Measurements from ENCODE around the gene PARD6B.

PARD6B gene

DNA sequence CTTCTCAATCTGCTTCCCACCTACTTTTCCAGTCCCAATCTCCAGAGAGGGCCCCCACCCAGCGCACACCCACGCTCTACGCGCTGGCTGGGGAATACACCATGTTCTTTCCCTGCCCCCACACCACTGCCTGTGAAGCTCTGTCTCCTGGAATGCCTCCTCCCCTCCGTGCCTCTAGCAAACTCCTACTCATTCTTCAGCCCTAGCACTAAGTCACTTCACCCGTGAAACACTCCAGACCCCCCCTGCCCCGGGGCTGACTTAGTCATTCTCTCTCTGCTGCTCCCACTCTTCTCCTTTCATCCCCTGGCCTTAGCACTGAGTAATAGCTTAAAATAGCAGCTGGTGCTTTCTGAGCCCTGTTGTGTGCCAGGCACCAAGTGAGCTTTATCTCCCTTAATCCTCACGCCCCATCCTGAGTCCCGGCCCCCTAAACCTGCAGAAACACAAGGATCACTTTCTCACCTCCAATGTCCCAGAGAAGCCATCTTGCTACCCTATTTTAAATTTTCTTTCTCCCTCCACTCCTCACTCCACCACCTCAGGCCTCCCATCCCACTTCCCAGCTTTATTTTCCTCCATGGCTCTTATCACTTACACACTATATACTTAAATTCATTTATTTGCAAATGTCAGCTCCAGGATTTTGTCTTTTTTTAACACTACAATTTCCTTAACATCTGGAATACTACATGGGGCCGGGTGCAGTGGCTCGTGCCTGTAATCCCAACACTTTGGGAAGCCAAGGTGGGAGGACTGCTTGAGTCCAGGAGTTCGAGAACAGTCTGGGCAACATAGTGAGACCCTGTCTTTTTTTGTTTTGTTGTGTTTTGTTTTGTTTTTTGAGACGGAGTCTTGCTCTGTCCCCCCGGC is 6.3 kb upstream of the PARD6B start:
- no peak for DNase-seq

GRCh38 chr20:50725724-50726005 is 5.7 kb upstream of the PARD6B start:
- DNase-seq, result no peak

- DNase-seq, result no peak
Observed at GRCh38 chr20:50726955-50727791, 4.2 kb upstream of the PARD6B start.

DNA sequence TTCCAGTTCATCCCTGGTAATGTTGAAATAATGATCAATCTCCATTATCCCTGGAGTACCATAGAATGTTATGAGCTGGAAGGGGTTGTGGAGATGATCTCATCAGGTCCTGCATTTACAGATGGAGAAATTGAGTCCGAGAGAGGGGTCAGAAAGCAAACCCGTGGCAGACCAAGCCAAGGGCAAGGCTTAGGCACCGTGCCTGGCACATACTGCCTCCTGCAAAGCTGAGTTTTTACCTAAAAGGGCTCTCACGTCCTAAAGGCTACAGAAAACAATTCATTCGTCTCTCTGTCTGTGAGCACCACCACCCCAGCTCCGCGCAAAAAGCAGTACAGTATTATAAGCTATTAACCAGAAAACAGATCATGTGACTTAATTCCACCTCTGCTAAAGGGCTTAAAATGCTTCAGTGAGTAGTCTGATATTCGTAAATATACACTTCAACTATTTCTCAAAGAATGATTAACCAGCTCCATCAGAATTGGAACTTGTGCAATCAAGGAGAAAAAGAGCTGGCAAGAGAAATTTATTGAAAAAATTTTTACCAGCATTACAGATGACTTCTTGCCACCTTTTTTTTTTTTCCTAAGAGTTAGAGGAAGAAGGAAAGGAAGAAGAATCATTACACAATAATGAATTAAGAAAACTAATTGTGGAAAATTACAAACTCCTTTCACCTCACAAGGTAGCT is 3.4 kb upstream of the PARD6B start:
- DNase-seq, result no peak

GRCh38 chr20:50728486-50728980 is 2.8 kb upstream of the PARD6B start:
- DNase-seq, result no peak

DNA sequence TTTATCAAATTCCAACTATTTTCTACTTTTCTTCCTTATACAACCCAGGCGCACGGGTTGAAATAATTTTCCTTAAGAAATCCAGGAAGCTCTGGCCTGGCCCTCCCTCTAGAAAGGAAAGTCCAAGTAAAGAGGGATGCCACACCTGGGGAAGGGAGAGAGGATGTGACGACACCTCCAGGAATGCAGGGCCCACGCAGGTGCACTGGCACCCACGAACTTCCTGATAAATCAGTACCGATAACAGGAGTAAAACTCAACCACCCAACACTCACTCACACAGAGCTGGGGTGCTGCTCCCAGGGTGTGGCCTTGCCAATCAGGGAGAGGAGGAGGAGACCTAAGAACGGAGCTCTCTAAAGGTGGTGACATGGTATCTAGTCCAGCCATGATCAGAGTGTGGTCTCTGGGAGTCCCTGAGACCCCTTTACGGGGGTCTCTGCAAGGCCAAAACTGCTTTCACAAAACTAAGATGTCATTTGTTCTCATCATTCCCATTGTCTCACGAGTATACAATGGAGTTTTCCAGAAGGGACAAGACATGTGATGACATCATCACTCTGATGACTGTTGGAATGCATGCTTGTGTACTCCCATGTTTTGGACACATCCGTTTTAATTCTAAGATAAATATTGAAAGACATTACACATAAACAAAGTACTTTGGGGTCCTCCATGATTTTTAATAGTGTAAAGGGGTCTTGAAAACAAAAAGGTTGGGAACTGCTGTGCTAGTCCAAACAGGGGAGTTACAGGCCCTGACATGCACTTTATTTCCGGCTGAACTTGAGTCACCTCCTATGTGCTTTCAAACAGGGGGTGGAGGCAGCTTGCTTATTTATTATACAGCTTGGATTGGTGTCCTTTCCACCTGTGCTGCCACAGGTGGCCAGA is 2.2 kb upstream of the PARD6B start:
- DNase-seq, result no peak

- no peak for DNase-seq
Observed at GRCh38 chr20:50729901-50730764, 1.2 kb upstream of the PARD6B start.

DNA sequence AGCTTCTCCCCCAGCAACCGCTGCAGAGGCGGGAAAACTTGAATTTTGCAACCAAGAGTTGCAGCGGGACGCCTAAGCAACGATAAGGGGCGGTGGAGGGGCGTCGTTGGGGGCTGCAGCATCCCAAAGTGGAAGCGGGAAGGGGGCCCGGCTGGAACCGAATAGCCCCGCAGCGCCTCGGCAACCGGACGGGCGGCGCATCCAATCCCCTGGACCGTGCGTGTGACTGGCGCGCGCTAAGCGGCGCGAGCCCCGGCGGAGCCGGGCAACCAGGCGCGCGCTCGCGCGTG is 670 bp upstream of the PARD6B start:
- no peak for DNase-seq

DNA sequence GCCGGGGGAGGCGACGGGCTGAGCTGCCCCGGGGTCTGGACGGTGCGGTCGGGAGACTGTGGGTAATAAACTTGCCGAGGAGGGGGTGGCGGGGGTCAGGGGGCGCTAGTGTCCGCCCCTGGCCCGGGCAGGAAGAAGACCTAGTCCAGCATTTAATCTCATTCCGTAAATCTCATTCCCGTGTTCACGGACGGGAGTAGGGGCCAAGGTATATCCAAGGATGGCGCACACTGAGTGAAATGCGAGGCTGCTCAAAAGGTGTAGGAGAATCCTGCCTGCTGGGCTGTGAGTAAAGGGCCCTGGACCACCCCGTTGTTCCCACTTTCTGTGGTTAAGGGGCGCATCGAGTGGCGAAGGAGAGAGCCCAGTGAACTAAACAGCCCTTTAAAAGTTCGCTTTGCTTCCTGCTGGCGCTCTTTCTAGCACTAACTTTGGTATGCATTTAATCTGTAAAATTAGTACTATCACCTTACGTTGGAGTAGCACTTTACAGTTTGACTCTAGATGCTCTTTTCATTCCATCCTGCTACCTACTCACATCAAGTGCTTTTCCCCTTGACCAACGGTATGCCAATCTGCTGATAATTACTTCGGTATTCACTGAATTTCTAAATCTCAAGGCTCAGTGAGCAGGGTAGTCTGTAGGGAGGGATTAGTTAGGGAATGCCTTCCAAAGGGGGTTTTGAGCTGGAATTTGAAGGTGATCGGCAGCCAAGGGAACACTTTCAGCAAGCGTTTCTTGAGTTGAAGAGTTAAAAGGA is 730 bp downstream of the PARD6B start:
- peak; percentile 13 for DNase-seq

DNA sequence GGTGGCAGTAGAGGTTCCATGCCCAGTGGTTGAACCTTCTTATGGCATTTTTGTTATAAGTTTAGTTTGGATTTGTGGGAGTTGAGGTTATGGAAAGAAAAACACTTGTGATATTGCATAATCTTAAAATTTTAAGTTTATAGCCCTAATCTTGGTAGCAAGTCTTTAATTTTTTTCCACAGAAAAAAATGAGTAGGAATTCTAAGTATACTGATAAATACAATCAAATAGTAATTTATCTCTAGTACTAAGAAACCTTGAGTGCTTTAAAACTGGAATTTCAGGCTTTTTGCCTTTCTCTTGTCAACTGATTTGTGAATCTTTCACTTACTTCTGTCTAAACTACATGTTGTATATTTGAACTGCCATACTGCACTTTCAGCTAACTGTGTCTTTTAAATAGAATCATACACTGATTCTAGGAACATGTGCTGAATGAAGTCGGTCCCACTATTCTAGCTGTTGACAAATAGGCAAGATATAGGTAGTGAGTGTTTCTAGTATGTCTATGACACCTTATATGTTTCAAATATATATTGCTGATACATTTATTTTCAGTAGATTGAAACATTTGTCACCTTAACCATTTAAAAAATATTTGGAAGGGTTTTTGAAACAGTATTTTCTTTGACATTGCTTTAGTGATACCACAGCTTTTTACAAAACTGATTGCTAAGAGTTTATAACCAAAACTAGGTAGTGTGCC is 2.4 kb downstream of the PARD6B start:
- no peak for DNase-seq

- no peak for DNase-seq
Observed at GRCh38 chr20:50734730-50735679, 3.6 kb downstream of the PARD6B start.

DNA sequence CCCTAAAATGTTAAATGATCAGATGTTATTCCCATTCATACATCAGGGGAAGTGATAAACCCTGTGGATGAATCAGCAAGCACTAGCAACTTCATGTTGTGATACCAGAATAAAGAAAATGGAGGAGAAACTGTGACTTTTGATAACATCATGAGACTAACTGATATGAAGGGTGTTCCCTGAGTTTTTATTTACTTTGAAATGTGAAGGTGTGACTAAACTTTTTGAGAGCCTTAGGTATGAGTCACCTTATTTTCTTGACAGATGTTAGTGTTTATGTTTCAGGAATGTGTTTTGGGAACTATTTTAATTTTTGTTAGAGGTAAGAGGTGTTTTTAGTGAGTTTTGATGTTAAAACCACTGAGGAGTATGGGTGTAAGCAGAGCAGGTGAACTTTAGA is 4.4 kb downstream of the PARD6B start:
- no peak for DNase-seq

GRCh38 chr20:50737352-50737751 is 6.0 kb downstream of the PARD6B start:
- DNase-seq, result no peak

DNA sequence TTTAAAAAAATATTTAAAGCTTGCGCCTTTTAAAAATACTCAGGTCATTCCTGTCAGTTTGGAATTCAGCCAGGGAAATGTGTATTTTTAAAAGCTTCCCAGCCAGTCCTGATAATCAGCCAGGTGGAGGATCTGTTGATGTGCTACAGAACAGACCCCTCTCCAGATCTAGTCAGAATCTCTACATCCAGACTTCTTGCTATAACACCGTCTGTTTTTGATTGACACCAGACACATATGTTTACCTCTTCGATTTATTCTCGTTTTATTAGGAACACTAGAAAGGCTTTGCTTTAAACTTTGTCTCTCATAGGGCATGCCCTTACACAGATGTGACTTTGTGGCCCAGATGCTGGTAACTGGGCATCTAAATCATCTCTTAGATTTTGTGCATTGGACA is 11.7 kb downstream of the PARD6B start:
- no peak for DNase-seq

DNA sequence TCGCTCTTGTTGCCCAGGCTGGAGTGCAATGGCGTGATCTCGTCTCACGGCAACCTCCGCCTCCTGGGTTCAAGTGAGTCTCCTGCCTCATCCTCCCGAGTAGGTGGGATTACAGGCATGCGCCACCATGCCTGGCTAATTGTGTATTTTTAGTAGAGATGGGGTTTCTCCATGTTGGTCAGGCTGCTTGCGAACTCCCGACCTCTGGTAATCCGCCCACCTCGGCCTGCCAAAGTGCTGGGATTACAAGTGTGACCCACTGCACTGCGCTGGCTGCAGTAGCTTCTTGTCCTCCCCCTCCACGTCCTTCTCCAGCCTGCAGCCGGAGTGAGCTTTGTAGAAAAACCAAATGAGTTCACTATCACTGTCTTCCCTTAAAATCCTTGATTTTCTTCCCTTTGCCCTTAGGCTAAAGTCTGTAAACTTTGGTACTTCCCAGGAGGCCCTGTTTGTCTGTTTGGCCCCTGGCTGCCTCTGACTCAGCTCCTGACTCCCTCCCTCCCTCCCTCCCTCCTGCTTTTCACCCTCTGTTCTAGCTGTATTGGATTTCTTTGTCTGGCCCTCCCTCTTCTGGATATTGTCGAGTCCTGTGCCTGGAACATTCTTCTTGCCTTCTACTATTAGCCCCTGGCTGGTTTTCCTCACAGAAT is 12.9 kb downstream of the PARD6B start:
- DNase-seq, result peak; percentile 14

GRCh38 chr20:50745634-50746137 is 14.3 kb downstream of the PARD6B start:
- no peak for DNase-seq

DNA sequence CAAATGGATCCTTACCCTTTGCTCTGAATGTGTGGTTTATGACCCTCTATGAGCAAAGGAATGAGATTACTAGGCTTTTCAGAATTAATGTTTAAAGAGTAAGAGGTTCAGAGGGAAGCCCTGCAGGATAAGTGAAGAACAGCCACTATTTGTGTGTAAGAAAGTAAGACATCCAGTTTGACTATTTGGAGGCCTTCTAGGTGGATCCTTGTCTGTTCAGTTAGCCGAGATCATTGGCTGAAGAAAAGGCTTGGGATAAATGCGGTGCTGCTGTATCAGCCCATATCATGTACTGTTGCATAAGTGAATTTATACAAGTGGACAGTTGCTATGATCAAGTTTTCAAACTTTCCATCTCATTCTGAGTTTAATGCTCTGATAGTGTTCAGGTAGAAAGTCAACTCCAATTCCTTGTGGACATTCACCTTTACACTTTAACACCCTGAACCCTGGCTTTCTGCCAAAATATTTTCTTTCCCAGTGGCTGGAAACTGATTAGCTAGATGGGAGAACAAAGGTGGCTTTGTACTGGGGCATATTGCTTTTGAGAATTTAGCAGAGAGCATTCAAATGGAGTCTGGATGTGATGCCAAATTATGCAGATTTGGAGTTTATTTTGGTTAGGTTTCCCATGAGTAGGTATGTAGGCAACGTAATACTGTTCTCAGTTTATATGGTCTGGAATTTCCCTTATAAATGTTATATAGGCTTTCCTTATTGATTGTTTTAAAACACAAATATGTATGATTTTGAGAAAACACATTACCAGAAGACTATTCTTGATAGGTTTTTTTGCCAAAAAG is 15.0 kb downstream of the PARD6B start:
- no peak for DNase-seq

Data from NCI-H2107 (cell line).